ENCODE results near the gene C22orf15.

DNA sequence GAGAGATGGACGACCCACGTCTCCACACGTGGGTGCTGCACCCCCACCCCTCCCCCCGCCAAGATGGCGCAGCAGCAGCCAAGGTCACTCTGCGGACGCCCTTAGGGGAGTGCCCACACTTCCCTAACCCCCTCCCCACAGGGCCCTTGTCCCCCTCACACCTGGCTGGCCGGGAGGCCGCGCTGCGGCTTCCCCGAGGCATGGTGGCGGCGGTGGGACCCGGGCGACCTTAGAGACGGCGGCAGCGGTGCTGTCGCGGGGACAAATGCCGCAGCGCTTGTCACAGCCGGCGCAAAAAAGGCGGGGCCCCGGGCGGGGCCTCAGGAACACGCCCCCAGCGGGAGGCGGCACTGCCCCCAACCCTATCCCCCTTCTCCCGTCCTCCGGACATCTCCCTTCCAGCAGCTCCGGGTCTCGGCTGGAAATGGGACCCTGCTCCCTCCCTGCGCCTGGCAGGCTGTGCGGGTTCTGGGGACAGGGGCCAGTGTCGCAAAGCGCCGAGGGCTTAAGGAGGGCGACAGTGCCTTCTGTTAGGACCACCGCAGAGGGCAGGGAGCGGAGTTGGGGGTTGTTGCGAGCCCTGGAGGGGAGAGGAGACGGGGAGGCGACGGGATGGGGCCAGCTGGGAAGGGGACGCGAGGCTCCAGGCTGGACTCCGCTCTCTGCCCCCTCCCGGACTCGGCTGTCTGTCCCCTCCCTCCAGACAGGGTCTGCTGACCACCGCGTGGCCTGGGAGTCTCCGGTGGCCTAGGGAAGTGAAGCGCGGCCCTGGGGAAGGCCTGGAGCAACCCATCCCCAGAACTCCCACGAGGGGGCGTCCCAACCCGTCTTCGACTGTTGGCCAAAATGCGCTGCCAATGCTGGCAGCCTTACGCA lies 5.1 kb downstream of the C22orf15 start, which contains the start of gene CHCHD10:
- TF ChIP-seq, protein P1, sequence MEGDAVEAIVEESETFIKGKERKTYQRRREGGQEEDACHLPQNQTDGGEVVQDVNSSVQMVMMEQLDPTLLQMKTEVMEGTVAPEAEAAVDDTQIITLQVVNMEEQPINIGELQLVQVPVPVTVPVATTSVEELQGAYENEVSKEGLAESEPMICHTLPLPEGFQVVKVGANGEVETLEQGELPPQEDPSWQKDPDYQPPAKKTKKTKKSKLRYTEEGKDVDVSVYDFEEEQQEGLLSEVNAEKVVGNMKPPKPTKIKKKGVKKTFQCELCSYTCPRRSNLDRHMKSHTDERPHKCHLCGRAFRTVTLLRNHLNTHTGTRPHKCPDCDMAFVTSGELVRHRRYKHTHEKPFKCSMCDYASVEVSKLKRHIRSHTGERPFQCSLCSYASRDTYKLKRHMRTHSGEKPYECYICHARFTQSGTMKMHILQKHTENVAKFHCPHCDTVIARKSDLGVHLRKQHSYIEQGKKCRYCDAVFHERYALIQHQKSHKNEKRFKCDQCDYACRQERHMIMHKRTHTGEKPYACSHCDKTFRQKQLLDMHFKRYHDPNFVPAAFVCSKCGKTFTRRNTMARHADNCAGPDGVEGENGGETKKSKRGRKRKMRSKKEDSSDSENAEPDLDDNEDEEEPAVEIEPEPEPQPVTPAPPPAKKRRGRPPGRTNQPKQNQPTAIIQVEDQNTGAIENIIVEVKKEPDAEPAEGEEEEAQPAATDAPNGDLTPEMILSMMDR (IDR thresholded peaks at IDR 0.05 in 8 of 11, conservative IDR thresholded peaks at IDR 0.05 in 3 of 11) = peak; percentile 60 to 91 (median 83)
- TF ChIP-seq POLR2A (IDR thresholded peaks at IDR 0.05) = peak in 1 of 3 donors; percentile 70
- peak; percentile 81 to 89 (median 88) for TF ChIP-seq POLR2AphosphoS5 (IDR thresholded peaks at IDR 0.05)
